Measurements from ENCODE around the gene EXT2.

Gene EXT2

GRCh38 chr11:44071157-44071556 is 24.3 kb upstream of the EXT2 start:
- Mint-ChIP-seq H3K27ac (no peak overlapping the region), H3K9me3 (no peaks in the 10 kb centered on the region), H3K4me3 (no peak overlapping the region), H3K36me3 (ENCODE audit: low read depth) (peaks cover 79% of the 10 kb centered on the region), H3K4me1 (ENCODE audit: low read depth) (peaks cover 21% of the 10 kb centered on the region), H3K27me3 (no peaks in the 10 kb centered on the region)
- intact Hi-C loops (cut with micrococcal nuclease), result no loop called here

GRCh38 chr11:44072757-44073658 is 22.5 kb upstream of the EXT2 start:
- no peak overlapping the region for H3K4me3 Mint-ChIP-seq
- H3K27me3 Mint-ChIP-seq, result no peaks in the 10 kb centered on the region
- peaks cover 7% of the 10 kb centered on the region for H3K4me1 Mint-ChIP-seq (ENCODE audit: low read depth)
- H3K36me3 Mint-ChIP-seq (ENCODE audit: low read depth), result peaks cover 85% of the 10 kb centered on the region
- no peak overlapping the region for H3K27ac Mint-ChIP-seq
- intact Hi-C loops (cut with micrococcal nuclease), result no loop called here
- H3K9me3 Mint-ChIP-seq, result no peaks in the 10 kb centered on the region

- Mint-ChIP-seq H3K4me3 (no peak overlapping the region), H3K9me3 (no peaks in the 10 kb centered on the region), H3K27me3 (no peaks in the 10 kb centered on the region), H3K4me1 (ENCODE audit: low read depth) (no peaks in the 10 kb centered on the region), H3K27ac (no peak overlapping the region), H3K36me3 (ENCODE audit: low read depth) (peaks cover 57% of the 10 kb centered on the region)
- intact Hi-C loops (cut with micrococcal nuclease), result no loop called here
These were observed 16.7 kb upstream of the EXT2 start for GRCh38 chr11:44078794-44079193.

- intact Hi-C loops (cut with micrococcal nuclease), result no loop called here
- peaks cover 57% of the 10 kb centered on the region for H3K36me3 Mint-ChIP-seq (ENCODE audit: low read depth)
- H3K9me3 Mint-ChIP-seq, result no peaks in the 10 kb centered on the region
- H3K4me1 Mint-ChIP-seq (ENCODE audit: low read depth), result no peaks in the 10 kb centered on the region
- H3K4me3 Mint-ChIP-seq, result no peak overlapping the region
- no peak overlapping the region for H3K27ac Mint-ChIP-seq
- no peaks in the 10 kb centered on the region for H3K27me3 Mint-ChIP-seq
These were observed 16.1 kb upstream of the EXT2 start for GRCh38 chr11:44079376-44079775.

- intact Hi-C loops (cut with micrococcal nuclease), result no loop called here
- H3K4me1 Mint-ChIP-seq (ENCODE audit: low read depth), result no peaks in the 10 kb centered on the region
- no peak overlapping the region for H3K4me3 Mint-ChIP-seq
- no peak overlapping the region for H3K27ac Mint-ChIP-seq
- H3K36me3 Mint-ChIP-seq (ENCODE audit: low read depth), result peaks cover 42% of the 10 kb centered on the region
- peaks cover 8% of the 10 kb centered on the region for H3K9me3 Mint-ChIP-seq
- no peaks in the 10 kb centered on the region for H3K27me3 Mint-ChIP-seq
These were observed 14.5 kb upstream of the EXT2 start for GRCh38 chr11:44080951-44081350.

GRCh38 chr11:44082645-44083044 is 12.8 kb upstream of the EXT2 start:
- intact Hi-C loops (cut with micrococcal nuclease), result no loop called here
- no peaks in the 10 kb centered on the region for H3K27me3 Mint-ChIP-seq
- peaks cover 25% of the 10 kb centered on the region for H3K36me3 Mint-ChIP-seq (ENCODE audit: low read depth)
- H3K27ac Mint-ChIP-seq, result no peak overlapping the region
- no peaks in the 10 kb centered on the region for H3K4me1 Mint-ChIP-seq (ENCODE audit: low read depth)
- H3K9me3 Mint-ChIP-seq, result peaks cover 9% of the 10 kb centered on the region
- H3K4me3 Mint-ChIP-seq, result no peak overlapping the region

- H3K9me3 Mint-ChIP-seq, result peaks cover 9% of the 10 kb centered on the region
- no peaks in the 10 kb centered on the region for H3K27me3 Mint-ChIP-seq
- H3K36me3 Mint-ChIP-seq (ENCODE audit: low read depth), result peaks cover 22% of the 10 kb centered on the region
- H3K4me1 Mint-ChIP-seq (ENCODE audit: low read depth), result no peaks in the 10 kb centered on the region
- no peak overlapping the region for H3K27ac Mint-ChIP-seq
- intact Hi-C loops (cut with micrococcal nuclease), result no loop called here
- no peak overlapping the region for H3K4me3 Mint-ChIP-seq
These were observed 12.0 kb upstream of the EXT2 start for GRCh38 chr11:44083433-44083832.

- peaks cover 9% of the 10 kb centered on the region for H3K9me3 Mint-ChIP-seq
- no peak overlapping the region for H3K27ac Mint-ChIP-seq
- H3K4me1 Mint-ChIP-seq (ENCODE audit: low read depth), result no peaks in the 10 kb centered on the region
- no peaks in the 10 kb centered on the region for H3K27me3 Mint-ChIP-seq
- H3K36me3 Mint-ChIP-seq (ENCODE audit: low read depth), result peaks cover 26% of the 10 kb centered on the region
- H3K4me3 Mint-ChIP-seq, result no peak overlapping the region
- intact Hi-C loops (cut with micrococcal nuclease), result no loop called here
These were observed 11.6 kb upstream of the EXT2 start for GRCh38 chr11:44083906-44084305.

- Mint-ChIP-seq H3K9me3 (peaks cover 9% of the 10 kb centered on the region), H3K4me3 (no peak overlapping the region), H3K4me1 (ENCODE audit: low read depth) (no peaks in the 10 kb centered on the region), H3K27me3 (no peaks in the 10 kb centered on the region), H3K27ac (no peak overlapping the region), H3K36me3 (ENCODE audit: low read depth) (peaks cover 30% of the 10 kb centered on the region)
- intact Hi-C loops (cut with micrococcal nuclease), result no loop called here
These were observed 10.1 kb upstream of the EXT2 start for GRCh38 chr11:44085330-44085729.

GRCh38 chr11:44088377-44088776 is 7.1 kb upstream of the EXT2 start:
- Mint-ChIP-seq H3K27me3 (no peaks in the 10 kb centered on the region), H3K36me3 (ENCODE audit: low read depth) (peaks cover 16% of the 10 kb centered on the region), H3K9me3 (peaks cover 9% of the 10 kb centered on the region), H3K4me1 (ENCODE audit: low read depth) (no peaks in the 10 kb centered on the region), H3K27ac (no peak overlapping the region), H3K4me3 (no peak overlapping the region)
- intact Hi-C loops (cut with micrococcal nuclease), result no loop called here

- intact Hi-C loops (cut with micrococcal nuclease), result no loop called here
- no peaks in the 10 kb centered on the region for H3K4me1 Mint-ChIP-seq (ENCODE audit: low read depth)
- H3K9me3 Mint-ChIP-seq, result peaks cover 9% of the 10 kb centered on the region
- no peak overlapping the region for H3K4me3 Mint-ChIP-seq
- no peak overlapping the region for H3K27ac Mint-ChIP-seq
- no peaks in the 10 kb centered on the region for H3K27me3 Mint-ChIP-seq
- H3K36me3 Mint-ChIP-seq (ENCODE audit: low read depth), result peaks cover 11% of the 10 kb centered on the region
These were observed 6.6 kb upstream of the EXT2 start for GRCh38 chr11:44088871-44089270.

- H3K4me1 Mint-ChIP-seq (ENCODE audit: low read depth), result no peaks in the 10 kb centered on the region
- H3K36me3 Mint-ChIP-seq (ENCODE audit: low read depth), result peaks cover 9% of the 10 kb centered on the region
- H3K9me3 Mint-ChIP-seq, result peaks cover 5% of the 10 kb centered on the region
- H3K27ac Mint-ChIP-seq, result no peak overlapping the region
- H3K4me3 Mint-ChIP-seq, result no peak overlapping the region
- peaks cover 3% of the 10 kb centered on the region for H3K27me3 Mint-ChIP-seq
- intact Hi-C loops (cut with micrococcal nuclease), result no loop called here
These were observed 4.9 kb upstream of the EXT2 start for GRCh38 chr11:44090539-44090938.

- Mint-ChIP-seq H3K4me1 (ENCODE audit: low read depth) (peaks cover 6% of the 10 kb centered on the region), H3K27ac (no peak overlapping the region), H3K9me3 (no peaks in the 10 kb centered on the region), H3K36me3 (ENCODE audit: low read depth) (no peaks in the 10 kb centered on the region), H3K27me3 (peaks cover 6% of the 10 kb centered on the region), H3K4me3 (no peak overlapping the region)
- intact Hi-C loops (cut with micrococcal nuclease), result loop anchor here (2.0 kb wide), 2 partner anchors 28 to 444 kb away; partner anchors contain the start of gene ACCS
These were observed 1.1 kb upstream of the EXT2 start for GRCh38 chr11:44094260-44094868.

- no peak overlapping the region for H3K27ac Mint-ChIP-seq
- peaks cover 6% of the 10 kb centered on the region for H3K4me1 Mint-ChIP-seq (ENCODE audit: low read depth)
- intact Hi-C loops (cut with micrococcal nuclease), result no loop called here
- H3K9me3 Mint-ChIP-seq, result no peaks in the 10 kb centered on the region
- H3K4me3 Mint-ChIP-seq, result peak overlapping the region; percentile 80
- H3K36me3 Mint-ChIP-seq (ENCODE audit: low read depth), result no peaks in the 10 kb centered on the region
- peaks cover 6% of the 10 kb centered on the region for H3K27me3 Mint-ChIP-seq
These were observed 1.1 kb downstream of the EXT2 start for GRCh38 chr11:44096360-44097185.
